Naive thymus-derived CD8-positive, alpha-beta T cell (primary cell): ENCODE measurements around the gene LCE2B. TPM values are rescaled to one million over a fixed set of nuclear protein-coding genes. Genes with fewer than 3 reads are reported as not detected.
"Not testable (repeated sequence)": the region's sequence is repeated elsewhere in the genome, so short reads cannot be mapped to it uniquely, and the experiment has no call there.

Experiments used
- ATAC-seq, 2 donors: fragments of 150-1000 bp; cut with Tn5 transposase in 1 of 2; sonication (Bioruptor Pico), chemical (Tn5 transposase) in 1 of 2; 1 replicate in 1 of 2; 2 replicates in 1 of 2; pipeline ENCODE4 v1.10.0; 2021; ENCODE audit warnings: mild to moderate bottlenecking in 2 of 2, moderate library complexity in 2 of 2
- POLR2A ChIA-PET: fragments of 350-600 bp; sonication (Branson Sonifier 250); formaldehyde crosslinking; loops from one replicate; lab custom pipeline; 2021; ENCODE audit warnings: antibody characterized with exemption; lab: Charles Lee
- DNase-seq, 10 donors: peaks; one replicate each; pipeline versions ENCODE4 v3.0.0 to v3.0.0-alpha.2; 2020 to 2022
- H3K27ac Mint-ChIP-seq, 10 donors: one replicate each; pipeline ENCODE4 v1.8.0; 2020 to 2022; ENCODE audit warnings: mild to moderate bottlenecking in 10 of 10, mixed read lengths in 10 of 10, moderate library complexity in 4 of 10, inconsistent platforms in 1 of 10
- H3K27me3 Mint-ChIP-seq, 5 donors: one replicate each; pipeline ENCODE4 v1.8.0; 2021 to 2022; ENCODE audit warnings: mixed read lengths in 5 of 5
- H3K36me3 Mint-ChIP-seq, 3 donors: one replicate each; pipeline ENCODE4 v1.8.0; 2020 to 2022; ENCODE audit warnings: mixed read lengths in 3 of 3, mild to moderate bottlenecking in 2 of 3, inconsistent platforms in 1 of 3
- H3K4me1 Mint-ChIP-seq, 4 donors: one replicate each; pipeline ENCODE4 v1.8.0; 2021 to 2022; ENCODE audit warnings: mixed read lengths in 4 of 4
- H3K4me3 Mint-ChIP-seq, 10 donors: one replicate each; pipeline ENCODE4 v1.8.0; 2020 to 2022; ENCODE audit warnings: mild to moderate bottlenecking in 10 of 10, mixed read lengths in 10 of 10, moderate library complexity in 6 of 10, inconsistent platforms in 1 of 10
- H3K9me3 Mint-ChIP-seq, 9 donors: one replicate each; pipeline ENCODE4 v1.8.0; 2020 to 2022; ENCODE audit warnings: mixed read lengths in 9 of 9, mild to moderate bottlenecking in 3 of 9, inconsistent platforms in 1 of 9, moderate library complexity in 1 of 9
- polyA plus RNA-seq, 3 donors: library from polyadenylated mRNA; unstranded; fragments of 300-500 nt; fragmentation: Illumina TruSeq; gene quantifications; one replicate each; pipeline ENCODE4 v1.2.3, GENCODE V29; 2021
- total RNA-seq, 8 experiments: library from RNA in 2 of 8; stranded (reverse) in 2 of 8; gene quantifications; one replicate each; pipeline ENCODE4 v1.2.3 and lab custom pipeline; 2021 to 2026

The LCE2B gene
- total and polyA plus RNA-seq, 5 experiments from 2014 or later, result not detected

DNA sequence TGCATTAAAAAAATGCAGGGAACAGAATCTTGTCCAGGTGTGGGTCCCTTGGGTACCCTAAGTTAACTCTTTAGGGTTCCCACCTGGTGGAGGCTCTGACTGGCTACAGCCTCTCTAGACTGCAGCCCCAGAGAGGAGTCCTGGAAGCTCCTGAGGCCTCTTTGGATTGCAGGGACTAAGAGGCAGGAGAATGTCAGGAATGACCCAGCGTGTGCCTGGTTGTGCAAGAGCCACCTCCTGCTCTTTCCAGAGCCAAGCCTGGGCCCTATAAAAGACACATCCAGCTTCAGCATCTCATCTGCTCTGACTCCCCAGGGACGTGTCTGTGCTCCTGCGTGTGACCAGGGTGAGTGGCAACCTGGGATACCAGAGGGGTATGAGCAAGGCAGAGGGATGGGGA is 10.9 kb upstream of the LCE2B start, which contains the start of gene LCE2C:
Gene LCE2C, plus strand, starts transcription at position 297 of the 400 bp plus-strand sequence. CDS start 737 bp downstream, outside the sequence.
- ATAC-seq, H3K27ac Mint-ChIP-seq, H3K9me3 Mint-ChIP-seq, POLR2A ChIA-PET, H3K36me3 Mint-ChIP-seq, H3K4me1 Mint-ChIP-seq, DNase-seq, H3K4me3 Mint-ChIP-seq: not testable (repeated sequence)
- H3K27me3 Mint-ChIP-seq, result peaks cover 7 to 72% (median 32%) of the 10 kb centered on the region in 5 donors

DNA sequence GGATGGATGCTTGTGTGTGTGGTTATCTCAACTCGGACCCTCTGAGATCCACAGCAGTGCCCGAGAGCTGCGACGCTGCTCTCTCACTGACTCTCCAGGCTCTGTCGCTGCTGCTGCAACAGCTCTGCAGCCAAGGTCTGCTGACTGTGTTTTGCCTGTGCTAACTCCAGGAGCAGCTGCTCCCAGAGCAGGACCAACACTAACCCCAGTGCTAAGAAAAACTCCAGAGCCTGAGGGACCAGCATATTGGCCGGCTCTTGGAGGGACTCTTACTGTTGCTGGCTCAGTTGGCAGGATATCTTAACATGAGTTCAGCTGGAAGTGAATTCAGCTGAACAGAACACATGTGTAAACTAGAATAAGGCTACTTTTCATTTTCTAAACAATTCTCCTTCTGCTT is 6.5 kb upstream of the LCE2B start:
- POLR2A ChIA-PET, result no interaction called here
- Mint-ChIP-seq H3K4me3 (no peak overlapping the region), H3K27me3 (peaks cover 11 to 62% (median 34%) of the 10 kb centered on the region in 5 donors), H3K9me3 (no peaks in the 10 kb centered on the region), H3K36me3 (no peaks in the 10 kb centered on the region), H3K4me1 (no peaks in the 10 kb centered on the region), H3K27ac (no peak overlapping the region)
- no peak for DNase-seq
- ATAC-seq, result no peak

GRCh38 chr1:152681616-152682015 is 4.3 kb upstream of the LCE2B start:
- POLR2A ChIA-PET, result no interaction called here
- no peak for DNase-seq
- Mint-ChIP-seq H3K27me3 (peaks cover 11 to 58% (median 30%) of the 10 kb centered on the region in 5 donors), H3K4me1 (no peaks in the 10 kb centered on the region), H3K9me3 (no peaks in the 10 kb centered on the region), H3K4me3 (no peak overlapping the region), H3K36me3 (no peaks in the 10 kb centered on the region), H3K27ac (no peak overlapping the region)
- ATAC-seq, result no peak

DNA sequence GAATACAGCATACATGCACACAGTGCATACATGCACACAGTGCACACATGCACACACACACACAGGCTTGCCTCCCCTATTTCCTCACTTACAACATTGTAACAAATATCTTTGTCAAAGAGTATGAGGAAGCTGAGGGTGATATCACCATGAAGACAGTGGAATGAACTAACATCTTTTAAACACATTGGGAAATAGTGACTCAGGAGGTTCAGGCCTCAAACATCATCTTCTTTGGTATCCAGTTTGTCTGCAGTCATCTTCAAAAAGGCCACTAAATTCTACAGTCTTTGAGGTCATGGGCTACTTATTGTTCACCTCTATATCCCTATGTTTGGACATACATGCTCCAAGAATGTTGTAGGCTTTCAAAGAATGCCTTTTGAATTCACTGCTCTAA is 2.1 kb upstream of the LCE2B start:
- peaks cover 16 to 63% (median 20%) of the 10 kb centered on the region in 5 donors for H3K27me3 Mint-ChIP-seq
- H3K9me3 Mint-ChIP-seq, result no peaks in the 10 kb centered on the region
- POLR2A ChIA-PET, result no interaction called here
- H3K4me3 Mint-ChIP-seq, result no peak overlapping the region
- no peaks in the 10 kb centered on the region for H3K36me3 Mint-ChIP-seq
- H3K4me1 Mint-ChIP-seq, result no peaks in the 10 kb centered on the region
- ATAC-seq (no peak), DNase-seq (no peak)
- no peak overlapping the region for H3K27ac Mint-ChIP-seq

- Mint-ChIP-seq H3K27ac (no peak within 1 kb of the TSS), H3K9me3 (peaks cover 0 to 12% (median under 1%) of the 10 kb centered on the region in 9 donors), H3K4me1 (no peaks in the 10 kb centered on the region), H3K36me3 (no peaks in the 10 kb centered on the region), H3K4me3 (no peak within 1 kb of the TSS), H3K27me3 (peaks cover 0 to 12% (median 6%) of the 10 kb centered on the region in 5 donors)
- DNase-seq (no peak), ATAC-seq (no peak)
- POLR2A ChIA-PET, result no interaction called here
These were observed 12.0 kb downstream of the LCE2B start, which contains the start of gene LCE2A for GRCh38 chr1:152697701-152698600. Gene LCE2A, plus strand, starts transcription at chr1:152698345. Its CDS starts 557 bp downstream, at chr1:152698902.

GRCh38 chr1:152699746-152700145 is 13.8 kb downstream of the LCE2B start:
- no peak overlapping the region for H3K27ac Mint-ChIP-seq
- POLR2A ChIA-PET, result no interaction called here
- H3K9me3 Mint-ChIP-seq, result peaks cover 0 to 7% (median 0%) of the 10 kb centered on the region in 9 donors
- ATAC-seq (no peak), DNase-seq (no peak)
- H3K36me3 Mint-ChIP-seq, result peaks cover 0 to 6% (median 0%) of the 10 kb centered on the region in 3 donors
- H3K27me3 Mint-ChIP-seq, result peaks cover 2 to 11% (median 6%) of the 10 kb centered on the region in 5 donors
- H3K4me3 Mint-ChIP-seq, result no peak overlapping the region
- H3K4me1 Mint-ChIP-seq, result no peaks in the 10 kb centered on the region

GRCh38 chr1:152707860-152708259 is 21.9 kb downstream of the LCE2B start, which contains the start of gene LCE4A:
Gene LCE4A, plus strand, starts transcription at chr1:152708160. Its CDS starts 916 bp downstream, at chr1:152709076.
- no peak for ATAC-seq
- POLR2A ChIA-PET, result no interaction called here
- H3K27me3 Mint-ChIP-seq, result peaks cover 17 to 44% (median 19%) of the 10 kb centered on the region in 5 donors

DNA sequence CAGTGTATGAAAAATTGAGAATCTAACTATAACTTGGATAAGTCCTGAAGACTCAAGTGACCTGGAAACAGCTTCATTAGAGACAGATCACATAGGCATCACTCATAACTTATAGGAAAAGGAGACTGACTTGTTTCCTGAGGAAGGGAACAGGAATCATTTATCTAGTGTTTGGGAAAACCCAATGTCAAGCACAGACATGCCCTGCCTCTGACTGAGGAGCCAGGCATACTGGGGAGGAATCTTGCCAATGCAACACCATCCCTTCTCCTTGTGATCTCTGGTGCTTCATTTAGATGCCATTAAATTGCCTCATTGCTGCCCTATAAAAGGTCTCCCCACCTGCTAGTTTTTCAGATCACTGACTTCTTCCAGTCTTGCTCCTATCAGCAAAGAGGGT is 32.3 kb downstream of the LCE2B start:
- Mint-ChIP-seq H3K27ac (no peak overlapping the region), H3K4me1 (no peaks in the 10 kb centered on the region)
- ATAC-seq, result no peak

More at GRCh38 chr1:152707860-152708259, 21.9 kb downstream of the LCE2B start, which contains the start of gene LCE4A:
- no peak within 1 kb of the TSS for H3K27ac Mint-ChIP-seq
- peaks cover 0 to 6% (median 0%) of the 10 kb centered on the region in 3 donors for H3K36me3 Mint-ChIP-seq
- no peak within 1 kb of the TSS for H3K4me3 Mint-ChIP-seq
- H3K9me3 Mint-ChIP-seq, result peaks cover 0 to 7% (median 3%) of the 10 kb centered on the region in 9 donors
- no peak for DNase-seq
- H3K4me1 Mint-ChIP-seq, result no peaks in the 10 kb centered on the region

GRCh38 chr1:152725261-152725660 is 39.3 kb downstream of the LCE2B start:
- Mint-ChIP-seq H3K9me3 (no peaks in the 10 kb centered on the region), H3K27me3 (peaks cover 4 to 32% (median 5%) of the 10 kb centered on the region in 5 donors), H3K36me3 (no peaks in the 10 kb centered on the region), H3K4me1 (no peaks in the 10 kb centered on the region), H3K27ac (no peak overlapping the region), H3K4me3 (no peak overlapping the region)
- ATAC-seq (no peak), DNase-seq (no peak)
- POLR2A ChIA-PET, result no interaction called here

More for the DNA sequence above, 32.3 kb downstream of the LCE2B start:
- no peak overlapping the region for H3K4me3 Mint-ChIP-seq
- POLR2A ChIA-PET, result no interaction called here
- no peak for DNase-seq
- H3K9me3 Mint-ChIP-seq, result peaks cover 0 to 14% (median 2%) of the 10 kb centered on the region in 9 donors
- peaks cover 0 to 5% (median 0%) of the 10 kb centered on the region in 3 donors for H3K36me3 Mint-ChIP-seq
- peaks cover 6 to 35% (median 16%) of the 10 kb centered on the region in 5 donors for H3K27me3 Mint-ChIP-seq

- H3K9me3 Mint-ChIP-seq, result no peaks in the 10 kb centered on the region
- no peak overlapping the region for H3K27ac Mint-ChIP-seq
- peaks cover 5 to 40% (median 8%) of the 10 kb centered on the region in 5 donors for H3K27me3 Mint-ChIP-seq
- DNase-seq (no peak), ATAC-seq (no peak)
- no peak overlapping the region for H3K4me3 Mint-ChIP-seq
- H3K36me3 Mint-ChIP-seq, result no peaks in the 10 kb centered on the region
- POLR2A ChIA-PET, result interaction anchor here (0.5 kb wide), 1 partner anchor 50 kb away, joined by 3 read pairs; no protein-coding TSS in a partner anchor
- no peaks in the 10 kb centered on the region for H3K4me1 Mint-ChIP-seq
These were observed 43.1 kb downstream of the LCE2B start for GRCh38 chr1:152728986-152729385.

- DNase-seq (no peak), ATAC-seq (no peak)
- H3K27me3 Mint-ChIP-seq, result peaks cover 13 to 62% (median 23%) of the 10 kb centered on the region in 5 donors
- no peak overlapping the region for H3K4me3 Mint-ChIP-seq
- H3K36me3 Mint-ChIP-seq, result no peaks in the 10 kb centered on the region
- H3K27ac Mint-ChIP-seq, result no peak overlapping the region
- peaks cover 0 to 2% (median 0%) of the 10 kb centered on the region in 9 donors for H3K9me3 Mint-ChIP-seq
- H3K4me1 Mint-ChIP-seq, result no peaks in the 10 kb centered on the region
- POLR2A ChIA-PET, result no interaction called here
These were observed 49.7 kb downstream of the LCE2B start for GRCh38 chr1:152735648-152736047.
